Astrocyte (in vitro differentiated cells and primary cell): Measurements from ENCODE around the gene VSTM4. TPM values are rescaled to one million over a fixed set of nuclear protein-coding genes. Genes with fewer than 3 reads are reported as not detected.

Source experiments
- DNase-seq: peaks from one replicate; pipeline ENCODE4 v3.0.0-alpha.2; 2010; ENCODE audit warnings: low read depth
- FAIRE-seq: peaks from 2 replicates; lab custom pipeline; 2011; peaks lifted over from hg19 to GRCh38; lab: Jason Lieb, UNC
- H2AFZ ChIP-seq: 2 replicates; pipeline ENCODE4 v1.6.0; 2012; ENCODE audit warnings: low read depth, low read length, inconsistent platforms
- H3K27ac ChIP-seq: 2 replicates; pipeline ENCODE4 v1.5.1; 2011; ENCODE audit warnings: low read depth, low read length, inconsistent platforms
- H3K27me3 ChIP-seq: 2 replicates; pipeline ENCODE4 v1.6.0; 2011; ENCODE audit warnings: low read length, inconsistent platforms; ENCODE audit not compliant: insufficient read depth
- H3K36me3 ChIP-seq: 2 replicates; pipeline ENCODE4 v1.5.1; 2011; ENCODE audit warnings: low read length, inconsistent platforms; ENCODE audit not compliant: insufficient read depth
- H3K4me1 ChIP-seq: 2 replicates; pipeline ENCODE4 v1.5.1; 2011; ENCODE audit warnings: low read length, inconsistent platforms; ENCODE audit not compliant: insufficient read depth
- H3K4me2 ChIP-seq: 2 replicates; pipeline ENCODE4 v1.6.0; 2012; ENCODE audit warnings: low read length, inconsistent platforms
- H3K4me3 ChIP-seq: 2 replicates; pipeline ENCODE4 v1.5.1; 2011; ENCODE audit warnings: low read depth, mild to moderate bottlenecking, low read length, inconsistent platforms; ENCODE audit not compliant: insufficient read depth
- H3K79me2 ChIP-seq: 2 replicates; pipeline ENCODE4 v1.6.0; 2012; ENCODE audit warnings: mild to moderate bottlenecking, low read length, inconsistent platforms; ENCODE audit not compliant: insufficient read depth
- H3K9ac ChIP-seq: 2 replicates; pipeline ENCODE4 v1.6.0; 2012; ENCODE audit warnings: mild to moderate bottlenecking, low read length, inconsistent platforms
- H3K9me3 ChIP-seq: 2 replicates; pipeline ENCODE4 v1.5.1; 2012; ENCODE audit warnings: low read depth, mild to moderate bottlenecking, low read length, inconsistent platforms; ENCODE audit not compliant: insufficient read depth
- H4K20me1 ChIP-seq: 2 replicates; pipeline ENCODE4 v1.6.0; 2012; ENCODE audit warnings: low read length, inconsistent platforms; ENCODE audit not compliant: insufficient read depth
- H3K27ac Mint-ChIP-seq: one replicate; pipeline ENCODE4 v1.8.0; 2021; ENCODE audit warnings: mild to moderate bottlenecking, mixed read lengths; ENCODE audit not compliant: unreplicated experiment
- H3K27me3 Mint-ChIP-seq: one replicate; pipeline ENCODE4 v1.8.0; 2021; ENCODE audit warnings: low read depth, mixed read lengths; ENCODE audit not compliant: unreplicated experiment
- H3K36me3 Mint-ChIP-seq: one replicate; pipeline ENCODE4 v1.8.0; 2021; ENCODE audit warnings: low read depth, mixed read lengths; ENCODE audit not compliant: unreplicated experiment
- H3K4me1 Mint-ChIP-seq: one replicate; pipeline ENCODE4 v1.8.0; 2021; ENCODE audit warnings: low read depth, mixed read lengths; ENCODE audit not compliant: unreplicated experiment
- H3K4me3 Mint-ChIP-seq: one replicate; pipeline ENCODE4 v1.8.0; 2021; ENCODE audit warnings: mild to moderate bottlenecking, moderate library complexity, mixed read lengths; ENCODE audit not compliant: unreplicated experiment
- H3K9me3 Mint-ChIP-seq: one replicate; pipeline ENCODE4 v1.8.0; 2021; ENCODE audit warnings: mild to moderate bottlenecking, mixed read lengths; ENCODE audit not compliant: unreplicated experiment
- CTCF ChIP-seq: IDR thresholded peaks from 2 replicates; pipeline ENCODE4 v1.5.1; 2011; ENCODE audit warnings: low read depth, mild to moderate bottlenecking, inconsistent platforms, low read length, moderate library complexity; ENCODE audit not compliant: insufficient read depth
- EZH2 ChIP-seq: IDR thresholded peaks from 2 replicates; pipeline ENCODE4 v1.6.1; 2012; ENCODE audit warnings: mild to moderate bottlenecking, low read length, inconsistent platforms; ENCODE audit not compliant: insufficient read depth
- total RNA-seq: library from RNA; stranded (reverse); gene quantifications from 2 replicates; pipeline ENCODE4 v1.2.1, GENCODE V29; 2021

VSTM4 gene
- total RNA-seq, 1 donor from 2014 or later: 1.1 TPM

GRCh38 chr10:49112851-49113250, 2.5 kb downstream of the VSTM4 start:
- H3K79me2 ChIP-seq: no peaks in the 10 kb centered on the region
- Mint-ChIP-seq H3K36me3 (peaks cover 3% of the 10 kb centered on the region), H3K4me3 (no peak overlapping the region), H3K4me1 (peaks cover 1% of the 10 kb centered on the region), H3K9me3 (peaks cover 2% of the 10 kb centered on the region), H3K27ac (no peak overlapping the region), H3K27me3 (peaks cover 56% of the 10 kb centered on the region)
- no peaks in the 10 kb centered on the region for H3K36me3 ChIP-seq
- no peak overlapping the region for H3K4me3 ChIP-seq
- no peak overlapping the region for H2AFZ ChIP-seq
- no peak overlapping the region for H3K9ac ChIP-seq
- H3K4me1 ChIP-seq: peaks cover 7% of the 10 kb centered on the region
- DNase-seq (no peak), FAIRE-seq (no peak)
- TF ChIP-seq EZH2 (no peak), CTCF (no peak)
- no peak overlapping the region for H3K27ac ChIP-seq
- H4K20me1 ChIP-seq: no peaks in the 10 kb centered on the region
- H3K27me3 ChIP-seq: no peaks in the 10 kb centered on the region
- no peak overlapping the region for H3K4me2 ChIP-seq
- H3K9me3 ChIP-seq: no peaks in the 10 kb centered on the region

GRCh38 chr10:49112098-49112497, 3.2 kb downstream of the VSTM4 start:
- H3K4me2 ChIP-seq: no peak overlapping the region
- H3K9ac ChIP-seq: no peak overlapping the region
- TF ChIP-seq EZH2: no peak
- no peak for TF ChIP-seq CTCF
- no peak overlapping the region for H3K4me3 ChIP-seq
- no peak overlapping the region for H2AFZ ChIP-seq
- H3K27ac Mint-ChIP-seq: no peak overlapping the region
- H3K27ac ChIP-seq: no peak overlapping the region
- H3K27me3 Mint-ChIP-seq: peaks cover 56% of the 10 kb centered on the region
- H3K9me3 Mint-ChIP-seq: peaks cover 3% of the 10 kb centered on the region
- no peaks in the 10 kb centered on the region for H3K79me2 ChIP-seq
- peaks cover 7% of the 10 kb centered on the region for H3K4me1 ChIP-seq
- H3K9me3 ChIP-seq: no peaks in the 10 kb centered on the region
- no peaks in the 10 kb centered on the region for H3K4me1 Mint-ChIP-seq
- no peaks in the 10 kb centered on the region for H3K27me3 ChIP-seq
- DNase-seq (no peak), FAIRE-seq (no peak)
- no peaks in the 10 kb centered on the region for H4K20me1 ChIP-seq
- peaks cover 3% of the 10 kb centered on the region for H3K36me3 Mint-ChIP-seq
- H3K4me3 Mint-ChIP-seq: no peak overlapping the region
- no peaks in the 10 kb centered on the region for H3K36me3 ChIP-seq

- H3K4me1 Mint-ChIP-seq: no peaks in the 10 kb centered on the region
- H3K27ac Mint-ChIP-seq: no peak overlapping the region
- DNase-seq (no peak), FAIRE-seq (no peak)
- Histone ChIP-seq H2AFZ (no peak overlapping the region), H3K36me3 (no peaks in the 10 kb centered on the region), H4K20me1 (no peaks in the 10 kb centered on the region), H3K4me2 (no peak overlapping the region), H3K4me1 (peaks cover 7% of the 10 kb centered on the region), H3K4me3 (no peak overlapping the region), H3K79me2 (no peaks in the 10 kb centered on the region), H3K27ac (no peak overlapping the region), H3K27me3 (no peaks in the 10 kb centered on the region), H3K9ac (no peak overlapping the region), H3K9me3 (no peaks in the 10 kb centered on the region)
- peaks cover 62% of the 10 kb centered on the region for H3K27me3 Mint-ChIP-seq
- H3K36me3 Mint-ChIP-seq: peaks cover 3% of the 10 kb centered on the region
- TF ChIP-seq EZH2 (no peak), CTCF (no peak)
- H3K9me3 Mint-ChIP-seq: peaks cover 4% of the 10 kb centered on the region
- H3K4me3 Mint-ChIP-seq: no peak overlapping the region
Observed at GRCh38 chr10:49111320-49111698, 4.0 kb downstream of the VSTM4 start.
